ENCODE data around the gene ARL16. TPM values are rescaled to one million over a fixed set of nuclear protein-coding genes. Genes with fewer than 3 reads are reported as not detected.
A peak's percentile ranks its signal among the peaks of the same experiment; 100 is the strongest.

ARL16 gene
- total and polyA plus RNA-seq, 2 of the 8 experiments (the other 6 are each of a cell fraction or from before 2014, with no cell fraction given) = 37.0 to 60.8 TPM

GRCh38 chr17:81635973-81636504 is 47.6 kb downstream of the ARL16 start:
- ChIA-PET CTCF (ENCODE audit: partially characterized antibody) (interaction anchor here (1.2 to 1.5 kb wide), 2 partner anchors 12 to 33 kb away, joined by 3 to 5 read pairs; no protein-coding TSS in a partner anchor), POLR2A (ENCODE audit: partially characterized antibody) (interaction anchor here (0.7 to 2.8 kb wide), 11 partner anchors 11 to 98 kb away, joined by 3 to 14 read pairs (median 5); partner anchors contain the start of genes ARL16, FAAP100 and HGS)
- Histone ChIP-seq H3K27ac (ENCODE audit: low read depth, low read length) (peak overlapping the region; percentile 83; the same call in 1 of the 2 replicates), H2BK5ac (ENCODE audit: low read depth, low read length) (0 out of 2 replicates have a peak overlapping the region, but pooled peaks have one; percentile 35), H4K8ac (ENCODE audit: extremely low read depth, insufficient read depth, low read length) (no peak overlapping the region), H2AFZ (ENCODE audit: low read length) (no peak overlapping the region), H3K36me3 (ENCODE audit: control insufficient read depth in 2 of 4, insufficient read depth in 4 of 4, low read length in 3 of 4) (peaks cover 0 to 5% (median 0%) of the 10 kb centered on the region in 4 experiments; a peak in 1 of 8 replicates), H3K9me3 (ENCODE audit: insufficient read depth in 2 of 2, low read depth in 1 of 2, low read length in 1 of 2) (no peaks in the 10 kb centered on the region), H2BK120ac (replicated peaks; ENCODE audit: low read depth, low read length) (no peak overlapping the region), H3K4ac (replicated peaks; ENCODE audit: insufficient read length, low read depth, low read length) (no peak overlapping the region), H2BK15ac (ENCODE audit: low read length) (no peak overlapping the region), H3K79me2 (ENCODE audit: control insufficient read depth in 1 of 2, insufficient read depth in 2 of 2, low read length in 2 of 2) (peaks cover 7 to 44% of the 10 kb centered on the region in 2 experiments), H2AK5ac (ENCODE audit: low read depth, low read length) (no peak overlapping the region), H3K4me3 (ENCODE audit: extremely low read depth in 1 of 4, insufficient read depth in 2 of 4, low read depth in 3 of 4, low read length in 4 of 4) (peak overlapping the region; percentile 78 to 96 (median 87)), H3K23ac (ENCODE audit: insufficient read length) (no peak overlapping the region), H3K79me1 (ENCODE audit: low read depth, low read length) (peaks cover 2% of the 10 kb centered on the region; the same call in 1 of the 2 replicates), H3K4me2 (ENCODE audit: insufficient read depth in 1 of 2, low read depth in 2 of 2, low read length in 2 of 2) (peak overlapping the region; percentile 72 to 74), H3K4me1 (replicated peaks in 1 of 4; ENCODE audit: control insufficient read depth in 3 of 4, insufficient read depth in 4 of 4, low read length in 3 of 4) (no peaks in the 10 kb centered on the region), H3K56ac (replicated peaks; ENCODE audit: insufficient read length, low read depth, low read length) (no peak overlapping the region), H3K9ac (replicated peaks in 1 of 4; ENCODE audit: extremely low read depth in 1 of 4, low read depth in 3 of 4, low read length in 3 of 4) (peak overlapping the region in 3 of 4 experiments; percentile 85 to 91 (median 88); a peak in 6 of 7 replicates), H3K14ac (ENCODE audit: insufficient read length) (no peak overlapping the region), H4K20me1 (replicated peaks in 1 of 2; ENCODE audit: control insufficient read depth in 1 of 2, insufficient read depth in 2 of 2, low read length in 2 of 2) (no peaks in the 10 kb centered on the region), H3K27me3 (replicated peaks in 1 of 4; ENCODE audit: control insufficient read depth in 3 of 4, extremely low read depth in 1 of 4, insufficient read depth in 3 of 4, low read length in 3 of 4) (no peaks in the 10 kb centered on the region), H4K5ac (ENCODE audit: insufficient read length, low read depth, low read length) (no peak overlapping the region), H2BK20ac (ENCODE audit: low read length) (no peak overlapping the region), H3K18ac (ENCODE audit: extremely low read depth, low read length) (no peak overlapping the region), H4K91ac (replicated peaks; ENCODE audit: insufficient read length, low read length) (no peak overlapping the region), H3K23me2 (ENCODE audit: low read depth, low read length) (peaks cover 3% of the 10 kb centered on the region; the same call in 1 of the 2 replicates), H2BK12ac (ENCODE audit: low read depth, low read length) (peak overlapping the region; percentile 55; the same call in 1 of the 2 replicates)
- DNase-seq (ENCODE audit: low read depth in 1 of 2, low spot score in 2 of 2) (no peak), FAIRE-seq (no peak)
- WGBS, 2 experiments (ENCODE audit: extremely low coverage in 1 of 2, insufficient coverage in 1 of 2, insufficient read length in 1 of 2, insufficient replicate concordance in 2 of 2, low coverage in 1 of 2, low lambda C conversion rate in 2 of 2, missing lambda C conversion rate in 1 of 2) = 58% methylated on average over 18 of the region's 18 CpGs; no CpG with 5 or more reads in 1 of the 2 experiments
- TF ChIP-seq HDAC2 (IDR thresholded peaks at IDR 0.05; ENCODE audit: borderline replicate concordance in 1 of 2, low read depth in 2 of 2, low read length in 2 of 2) = no peak
- TF ChIP-seq SRF (IDR thresholded peaks at IDR 0.05; ENCODE audit: low read depth, low read length) = no peak
- TF ChIP-seq FOSL1 (IDR thresholded peaks at IDR 0.05; ENCODE audit: insufficient read depth, low read depth, low read length) = no peak
- peak; percentile 67; the same call in 1 of the 2 replicates for TF ChIP-seq RFX5 (IDR thresholded peaks at IDR 0.05; ENCODE audit: borderline replicate concordance, low read depth, low read length)
- no peak for TF ChIP-seq MAX (IDR thresholded peaks at IDR 0.05)
- TF ChIP-seq TAF7 (optimal IDR thresholded peaks at IDR 0.05; ENCODE audit: borderline replicate concordance, low read depth, low read length) = no peak
- no peak for TF ChIP-seq GABPA (IDR thresholded peaks at IDR 0.05; ENCODE audit: borderline replicate concordance, insufficient read depth, low read length)
- TF ChIP-seq GTF2F1 (IDR thresholded peaks at IDR 0.05; ENCODE audit: borderline replicate concordance, low read depth, low read length) = no peak
- TF ChIP-seq KDM5A (IDR thresholded peaks at IDR 0.05; ENCODE audit: low read length) = no peak
- TF ChIP-seq JUN (IDR thresholded peaks at IDR 0.05; ENCODE audit: low read depth, low read length) = no peak
- 0 out of 2 replicates have a peak, but pooled peaks have one; percentile 29 for TF ChIP-seq BACH1 (IDR thresholded peaks at IDR 0.05; ENCODE audit: low read length)
- no peak for TF ChIP-seq SP2 (IDR thresholded peaks at IDR 0.05; ENCODE audit: low read length)
